GM12873 (cell line): ENCODE results near the gene CMSS1.

ENCODE experiments used
- CTCF ChIP-seq: IDR thresholded peaks from 2 replicates; pipeline ENCODE4 v1.5.1; 2012; ENCODE audit warnings: low read depth, mild to moderate bottlenecking, moderate library complexity, low read length, control low read depth; ENCODE audit not compliant: insufficient read depth; ENCODE audit errors: missing control alignments

CMSS1 gene

DNA sequence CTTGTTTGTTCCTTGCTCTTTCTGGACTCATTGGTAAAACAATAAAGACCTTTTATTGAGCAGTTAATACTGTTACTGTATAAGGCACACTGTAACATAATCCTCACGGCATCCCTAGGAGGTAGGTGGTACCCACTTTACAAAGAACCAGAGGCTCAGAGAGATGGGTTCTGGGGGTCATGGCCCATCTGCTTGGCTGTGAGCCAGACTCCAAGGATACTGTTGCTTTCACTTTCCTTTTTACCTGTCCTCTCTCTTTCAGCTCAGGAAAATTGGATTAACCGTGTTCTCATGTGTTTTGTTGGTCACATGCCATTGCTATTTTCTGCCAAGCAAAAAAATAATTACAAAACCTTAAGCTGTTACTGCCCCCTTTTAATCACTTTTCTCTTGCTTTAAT is 331.5 kb downstream of the CMSS1 start:
- TF ChIP-seq CTCF: no peak

GRCh38 chr3:100149713-100150415 is 332.2 kb downstream of the CMSS1 start:
- TF ChIP-seq CTCF: no peak

DNA sequence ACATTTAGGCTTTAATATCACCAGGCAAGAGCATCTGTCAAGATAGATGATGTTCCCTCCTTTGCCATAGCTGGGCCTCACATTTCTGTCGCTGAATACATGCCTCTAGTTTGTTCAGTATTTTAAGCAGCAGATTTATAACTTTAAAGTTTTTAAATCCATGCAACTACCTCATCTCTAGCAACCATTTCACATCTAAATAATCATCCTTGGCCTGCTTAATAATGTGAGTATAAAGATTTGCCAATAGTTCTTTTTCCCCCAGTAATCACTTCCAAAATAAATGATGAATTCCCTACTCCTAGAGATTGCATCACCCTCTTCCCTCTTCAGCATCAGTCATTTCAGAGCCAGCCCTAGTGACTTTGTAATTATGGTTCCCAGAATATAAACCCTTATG is 332.8 kb downstream of the CMSS1 start:
- no peak for TF ChIP-seq CTCF

- TF ChIP-seq CTCF: no peak
Observed at GRCh38 chr3:100151024-100151707, 333.5 kb downstream of the CMSS1 start.

DNA sequence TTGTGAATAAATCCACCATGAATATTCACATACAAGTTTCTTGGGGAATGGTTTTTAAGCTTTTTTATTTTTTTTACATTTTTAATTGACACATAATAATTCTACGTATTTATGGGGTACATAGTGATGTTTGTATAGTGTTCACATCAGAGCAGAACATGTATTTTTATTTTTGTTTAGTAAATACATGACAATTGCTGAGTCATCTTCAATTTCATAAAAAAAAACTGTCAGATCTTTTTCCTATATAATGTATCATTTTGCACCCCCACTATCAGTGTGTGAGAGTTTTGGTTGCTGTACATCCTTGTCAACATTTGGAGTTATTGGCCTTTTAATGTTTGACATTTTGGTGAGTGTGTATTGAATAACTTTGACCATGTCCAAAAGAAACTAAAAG is 336.5 kb downstream of the CMSS1 start:
- no peak for TF ChIP-seq CTCF

GRCh38 chr3:100155128-100155527 is 337.5 kb downstream of the CMSS1 start:
- TF ChIP-seq CTCF: no peak

GRCh38 chr3:100155590-100155989 is 337.9 kb downstream of the CMSS1 start:
- no peak for TF ChIP-seq CTCF
